Mesothelial cell of epicardium (in vitro differentiated cells): ENCODE measurements around the gene DUSP14. TPM values are rescaled to one million over a fixed set of nuclear protein-coding genes. Genes with fewer than 3 reads are reported as not detected.

Experiments
- DNase-seq, 2 experiments: peaks; one replicate each; pipeline ENCODE4 v3.0.0; 2021; ENCODE audit warnings: low spot score in 2 of 2; ENCODE audit not compliant: unreplicated experiment in 2 of 2
- H3K27ac Mint-ChIP-seq: 2 replicates; pipeline ENCODE4 v1.8.0; 2021; ENCODE audit warnings: mixed read lengths
- H3K27me3 Mint-ChIP-seq: 2 replicates; pipeline ENCODE4 v1.8.0; 2021; ENCODE audit warnings: low read depth, mixed read lengths
- H3K36me3 Mint-ChIP-seq: 2 replicates; pipeline ENCODE4 v1.8.0; 2021; ENCODE audit warnings: mixed read lengths
- H3K4me1 Mint-ChIP-seq: 2 replicates; pipeline ENCODE4 v1.8.0; 2021; ENCODE audit warnings: mixed read lengths
- H3K4me3 Mint-ChIP-seq: 2 replicates; pipeline ENCODE4 v1.8.0; 2021; ENCODE audit warnings: mild to moderate bottlenecking, moderate library complexity, mixed read lengths
- H3K9me3 Mint-ChIP-seq: 2 replicates; pipeline ENCODE4 v1.8.0; 2021; ENCODE audit warnings: mixed read lengths
- total RNA-seq: library from RNA; stranded (reverse); gene quantifications from 3 replicates; pipeline ENCODE4 v1.2.1, GENCODE V29; 2021
- TF ChIP-seq, protein P1 (sequence below): fragments of 200-600 bp; sonication (generic); IDR thresholded peaks from one replicate; pipeline ENCODE4 v1.5.0; 2021; ENCODE audit warnings: antibody characterized with exemption; ENCODE audit not compliant: unreplicated experiment

The DUSP14 gene
- total RNA-seq, 1 donor from 2014 or later: 13.4 TPM

DNA sequence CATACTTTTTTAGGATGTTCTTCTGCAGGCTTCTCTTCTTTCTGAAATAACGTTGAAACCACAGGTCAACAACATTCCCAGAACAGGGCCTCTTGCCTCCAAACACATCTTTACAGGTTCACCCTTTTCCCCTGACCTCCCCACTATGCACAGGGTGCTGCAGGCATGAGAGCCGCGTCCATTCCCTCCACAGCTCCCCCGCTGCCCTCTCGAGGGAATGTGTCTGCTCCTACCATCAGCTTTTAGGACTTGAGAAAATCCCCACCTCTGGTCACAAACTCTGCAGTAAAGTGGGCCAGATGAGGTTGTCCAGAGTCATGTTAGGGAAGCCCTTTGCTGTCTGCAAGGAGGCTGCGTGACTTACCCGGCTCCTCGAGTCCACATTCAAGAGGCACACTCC lies 30.5 kb downstream of the DUSP14 start:
- TF ChIP-seq, protein P1, sequence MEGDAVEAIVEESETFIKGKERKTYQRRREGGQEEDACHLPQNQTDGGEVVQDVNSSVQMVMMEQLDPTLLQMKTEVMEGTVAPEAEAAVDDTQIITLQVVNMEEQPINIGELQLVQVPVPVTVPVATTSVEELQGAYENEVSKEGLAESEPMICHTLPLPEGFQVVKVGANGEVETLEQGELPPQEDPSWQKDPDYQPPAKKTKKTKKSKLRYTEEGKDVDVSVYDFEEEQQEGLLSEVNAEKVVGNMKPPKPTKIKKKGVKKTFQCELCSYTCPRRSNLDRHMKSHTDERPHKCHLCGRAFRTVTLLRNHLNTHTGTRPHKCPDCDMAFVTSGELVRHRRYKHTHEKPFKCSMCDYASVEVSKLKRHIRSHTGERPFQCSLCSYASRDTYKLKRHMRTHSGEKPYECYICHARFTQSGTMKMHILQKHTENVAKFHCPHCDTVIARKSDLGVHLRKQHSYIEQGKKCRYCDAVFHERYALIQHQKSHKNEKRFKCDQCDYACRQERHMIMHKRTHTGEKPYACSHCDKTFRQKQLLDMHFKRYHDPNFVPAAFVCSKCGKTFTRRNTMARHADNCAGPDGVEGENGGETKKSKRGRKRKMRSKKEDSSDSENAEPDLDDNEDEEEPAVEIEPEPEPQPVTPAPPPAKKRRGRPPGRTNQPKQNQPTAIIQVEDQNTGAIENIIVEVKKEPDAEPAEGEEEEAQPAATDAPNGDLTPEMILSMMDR: no peak
- Mint-ChIP-seq H3K36me3 (peaks cover 27% of the 10 kb centered on the region), H3K4me1 (peaks cover 21% of the 10 kb centered on the region), H3K27ac (peak overlapping the region; percentile 6), H3K27me3 (no peaks in the 10 kb centered on the region), H3K4me3 (no peak overlapping the region), H3K9me3 (no peaks in the 10 kb centered on the region)
- no peak for DNase-seq

DNA sequence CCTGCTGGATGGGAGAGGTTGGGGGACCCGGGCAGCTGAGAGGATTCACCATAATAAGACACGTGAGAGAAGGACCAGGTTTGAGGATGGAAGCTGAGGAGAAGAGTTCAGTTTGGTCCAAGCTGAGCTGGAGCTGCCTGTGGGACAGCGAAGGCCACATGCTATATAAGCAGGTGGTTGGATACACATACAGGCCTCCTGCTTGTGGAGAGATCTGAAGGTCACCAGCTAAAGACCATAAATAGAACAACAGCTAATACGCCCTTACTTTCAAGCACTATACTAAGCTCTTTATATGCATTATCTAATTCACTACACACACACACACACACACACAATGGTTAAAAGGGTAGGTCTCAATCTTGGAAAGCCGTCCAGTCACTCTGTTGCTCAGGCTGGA lies 32.1 kb downstream of the DUSP14 start:
- Mint-ChIP-seq H3K27ac (no peak overlapping the region), H3K4me1 (peaks cover 12% of the 10 kb centered on the region), H3K27me3 (no peaks in the 10 kb centered on the region), H3K36me3 (peaks cover 29% of the 10 kb centered on the region), H3K4me3 (no peak overlapping the region), H3K9me3 (no peaks in the 10 kb centered on the region)
- TF ChIP-seq, protein P1: no peak
- no peak for DNase-seq

DNA sequence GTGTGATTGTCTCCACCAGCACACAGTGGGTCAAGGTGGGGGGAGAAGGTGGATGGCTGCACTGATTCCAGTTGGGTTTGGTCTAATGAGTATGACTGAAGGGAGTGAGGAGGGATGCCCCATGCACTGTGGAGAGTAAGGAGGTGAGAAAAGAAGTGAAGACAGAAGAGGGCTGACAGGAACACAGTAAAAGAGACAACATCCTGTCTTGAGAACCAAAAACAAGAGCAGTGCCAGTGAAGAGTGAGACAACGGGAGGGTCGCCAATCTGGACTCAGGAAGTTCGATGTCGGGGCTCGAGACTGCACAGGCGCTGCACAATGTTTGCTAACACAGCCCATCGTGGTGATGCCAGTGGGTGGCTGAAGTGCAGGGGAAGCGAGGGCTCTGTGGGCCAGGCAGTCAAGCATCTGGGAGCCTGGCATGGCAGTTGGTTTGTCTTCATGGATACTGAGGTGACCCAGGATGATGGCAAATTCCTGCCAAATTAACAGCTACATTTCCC lies 34.1 kb downstream of the DUSP14 start:
- TF ChIP-seq, protein P1: no peak
- H3K4me3 Mint-ChIP-seq: no peak overlapping the region
- no peak for DNase-seq
- peaks cover 8% of the 10 kb centered on the region for H3K4me1 Mint-ChIP-seq
- H3K9me3 Mint-ChIP-seq: no peaks in the 10 kb centered on the region
- H3K27me3 Mint-ChIP-seq: no peaks in the 10 kb centered on the region
- peaks cover 25% of the 10 kb centered on the region for H3K36me3 Mint-ChIP-seq
- no peak overlapping the region for H3K27ac Mint-ChIP-seq

DNA sequence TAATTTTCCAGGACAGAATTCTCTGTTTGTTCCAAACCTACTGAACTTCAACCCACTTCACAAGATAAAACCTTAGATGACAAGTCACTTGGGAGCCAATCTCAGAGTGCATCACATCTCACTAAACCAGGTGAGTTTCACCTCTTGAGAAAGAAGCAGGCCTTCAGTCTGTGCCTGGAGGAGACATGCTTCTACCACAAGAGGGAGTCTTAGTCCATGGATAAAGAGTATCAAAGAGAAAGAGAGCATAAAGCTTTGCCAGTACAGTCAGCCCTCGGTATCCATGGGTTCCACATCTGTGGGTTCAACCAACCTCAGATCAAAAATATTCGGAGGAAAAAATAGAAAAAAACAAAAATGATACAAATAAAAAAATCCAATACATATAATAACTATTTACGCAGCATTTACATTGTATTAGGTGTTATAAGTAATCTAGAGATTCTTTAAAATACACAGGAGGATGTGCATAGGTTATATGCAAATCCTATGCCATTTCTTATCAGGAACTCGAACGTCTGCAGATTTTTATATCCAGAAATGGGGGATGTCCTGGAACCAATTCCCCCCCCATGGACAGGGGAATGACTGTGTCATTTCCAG lies 37.7 kb downstream of the DUSP14 start:
- Mint-ChIP-seq H3K4me3 (no peak overlapping the region), H3K27ac (no peak overlapping the region), H3K4me1 (no peaks in the 10 kb centered on the region)

DNA sequence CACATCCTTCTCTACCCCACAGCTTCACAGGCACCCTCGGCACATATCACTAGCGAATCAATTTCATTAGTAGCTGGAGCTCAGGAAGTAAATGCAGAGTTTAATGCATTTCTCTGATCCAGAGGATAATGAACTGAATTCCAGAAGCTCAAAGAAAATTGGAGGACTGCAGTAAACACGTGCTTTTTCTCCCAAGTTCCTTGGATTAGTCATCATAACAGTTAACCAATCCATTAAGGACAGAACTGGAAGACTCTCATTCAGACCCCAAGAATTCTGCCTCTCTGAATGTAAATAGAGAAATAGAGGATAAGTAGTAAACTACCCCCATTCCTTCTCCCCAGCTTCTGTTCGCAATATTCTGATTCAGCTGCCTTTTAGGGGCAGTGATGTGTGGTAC lies 40.7 kb downstream of the DUSP14 start:
- H3K4me1 Mint-ChIP-seq: no peaks in the 10 kb centered on the region
- no peaks in the 10 kb centered on the region for H3K9me3 Mint-ChIP-seq
- TF ChIP-seq, protein P1: no peak
- H3K27me3 Mint-ChIP-seq: no peaks in the 10 kb centered on the region
- H3K4me3 Mint-ChIP-seq: no peak overlapping the region
- H3K27ac Mint-ChIP-seq: no peak overlapping the region
- H3K36me3 Mint-ChIP-seq: peaks cover 20% of the 10 kb centered on the region
- DNase-seq: no peak

More for the DNA sequence above, 37.7 kb downstream of the DUSP14 start:
- TF ChIP-seq, protein P1: peak; percentile 65
- no peak for DNase-seq
- Mint-ChIP-seq H3K36me3 (peaks cover 24% of the 10 kb centered on the region), H3K9me3 (no peaks in the 10 kb centered on the region), H3K27me3 (no peaks in the 10 kb centered on the region)
